HEK293T (cell line): ENCODE results near the gene PHKB.

ENCODE experiments used
- ARNT ChIP-seq: fragments of 450-650 bp; IDR thresholded peaks from 2 replicates; pipeline ENCODE4 v1.6.1; 2017; ENCODE audit warnings: mild to moderate bottlenecking
- BHLHE40 ChIP-seq: fragments of 450-650 bp; IDR thresholded peaks from 2 replicates; pipeline ENCODE4 v1.6.1; 2016; ENCODE audit warnings: mild to moderate bottlenecking, moderate library complexity, borderline replicate concordance
- CTBP1 ChIP-seq: fragments of 450-650 bp; IDR thresholded peaks from 2 replicates; pipeline ENCODE4 v1.6.1; 2016; ENCODE audit warnings: borderline replicate concordance
- FOXA1 ChIP-seq: fragments of 450-650 bp; IDR thresholded peaks from 2 replicates; pipeline ENCODE4 v1.6.1; 2016; ENCODE audit warnings: mild to moderate bottlenecking
- FOXM1 ChIP-seq: fragments of 450-650 bp; IDR thresholded peaks from 2 replicates; pipeline ENCODE4 v1.6.1; 2017; ENCODE audit warnings: mild to moderate bottlenecking, borderline replicate concordance
- HDGF ChIP-seq: fragments of 450-650 bp; IDR thresholded peaks from 2 replicates; pipeline ENCODE4 v1.6.1; 2017; ENCODE audit warnings: antibody characterized with exemption, borderline replicate concordance
- PKNOX1 ChIP-seq: fragments of 450-650 bp; IDR thresholded peaks from 2 replicates; pipeline ENCODE4 v1.6.1; 2016
- SP1 ChIP-seq: fragments of 450-650 bp; IDR thresholded peaks from 2 replicates; pipeline ENCODE4 v1.6.1; 2017
- SUZ12 ChIP-seq: fragments of 450-650 bp; IDR thresholded peaks from 2 replicates; pipeline ENCODE4 v1.6.1; 2016; ENCODE audit warnings: mild to moderate bottlenecking
- TARDBP ChIP-seq: fragments of 450-650 bp; IDR thresholded peaks from 2 replicates; pipeline ENCODE4 v1.6.1; 2016

- TF ChIP-seq TARDBP (no peak), PKNOX1 (no peak), SUZ12 (no peak), BHLHE40 (no peak), FOXA1 (no peak), SP1 (no peak), FOXM1 (no peak), CTBP1 (no peak), ARNT (no peak), HDGF (no peak)
These were observed 9.1 kb downstream of the PHKB start for GRCh38 chr16:47470211-47470610.
